Endodermal cell (in vitro differentiated cells): Measurements from ENCODE around the gene CUL4A. TPM values are rescaled to one million over a fixed set of nuclear protein-coding genes. Genes with fewer than 3 reads are reported as not detected.
A peak's percentile ranks its signal among the peaks of the same experiment; 100 is the strongest.

Experiments used
- DNase-seq: peaks from one replicate; pipeline ENCODE4 v3.0.0-alpha.2; 2017
- H3K27ac ChIP-seq: 2 replicates; pipeline ENCODE4 v1.5.1; 2013; ENCODE audit warnings: mild to moderate bottlenecking, low read depth, low read length, moderate library complexity
- H3K27me3 ChIP-seq: 2 replicates; pipeline ENCODE4 v1.6.1; 2013; ENCODE audit warnings: mild to moderate bottlenecking, low read length, moderate library complexity; ENCODE audit not compliant: insufficient read depth, control insufficient read depth, poor library complexity, severe bottlenecking
- H3K36me3 ChIP-seq: 2 replicates; pipeline ENCODE4 v1.7.0; 2013; ENCODE audit warnings: mild to moderate bottlenecking, low read length, moderate library complexity; ENCODE audit not compliant: control insufficient read depth, insufficient read depth
- H3K4me1 ChIP-seq: one replicate; pipeline ENCODE4 v1.7.0; 2013; ENCODE audit warnings: low read length; ENCODE audit not compliant: control insufficient read depth, insufficient read depth
- H3K4me3 ChIP-seq: 2 replicates; pipeline ENCODE4 v1.5.1; 2013; ENCODE audit warnings: mild to moderate bottlenecking, low read length, moderate library complexity
- H3K9ac ChIP-seq: 2 replicates; pipeline ENCODE4 v1.6.1; 2013; ENCODE audit warnings: mild to moderate bottlenecking, low read length, moderate library complexity; ENCODE audit not compliant: poor library complexity, severe bottlenecking; ENCODE audit errors: extremely low read depth
- H3K9me3 ChIP-seq: 2 replicates; pipeline ENCODE4 v1.6.1; 2013; ENCODE audit warnings: mild to moderate bottlenecking, low read length, moderate library complexity; ENCODE audit not compliant: control insufficient read depth
- H3K27ac Mint-ChIP-seq: 2 replicates; pipeline ENCODE4 v1.8.0; 2020; ENCODE audit warnings: mixed read lengths
- H3K27me3 Mint-ChIP-seq: 2 replicates; pipeline ENCODE4 v1.8.0; 2021; ENCODE audit warnings: mild to moderate bottlenecking, mixed read lengths; ENCODE audit not compliant: insufficient read depth
- H3K36me3 Mint-ChIP-seq: 2 replicates; pipeline ENCODE4 v1.8.0; 2020; ENCODE audit warnings: low read depth, mixed read lengths
- H3K4me1 Mint-ChIP-seq: 2 replicates; pipeline ENCODE4 v1.8.0; 2020; ENCODE audit warnings: mixed read lengths
- H3K4me3 Mint-ChIP-seq: 2 replicates; pipeline ENCODE4 v1.8.0; 2020; ENCODE audit warnings: mild to moderate bottlenecking, moderate library complexity, mixed read lengths
- H3K9me3 Mint-ChIP-seq: 2 replicates; pipeline ENCODE4 v1.8.0; 2020; ENCODE audit warnings: mild to moderate bottlenecking, mixed read lengths
- WGBS, 2 experiments: methylation state at CpG; one replicate each; pipeline versions ENCODE4 v1.1.5 to v1.1.7; 2013; ENCODE audit warnings: missing lambda C conversion rate in 2 of 2, mixed read lengths in 1 of 2; ENCODE audit not compliant: insufficient coverage in 1 of 2, insufficient read length in 1 of 2; 5-methylcytosine and 5-hydroxymethylcytosine counted together
- total RNA-seq, 2 donors: library from RNA; stranded (reverse); fragmentation: NEBNext Ultra II Directional in 1 of 2; extraction: Animal tissue kit (Norgen Biotek cat#: 25700) in 1 of 2; gene quantifications; 2 replicates in 1 of 2; 3 replicates in 1 of 2; pipeline ENCODE4 v1.2.1, GENCODE V29; 2021
- TF ChIP-seq, protein P1 (sequence below): fragments of 200-600 bp; sonication (generic); conservative IDR thresholded peaks from 2 replicates; pipeline ENCODE4 v1.5.0; 2021; ENCODE audit warnings: antibody characterized with exemption, mild to moderate bottlenecking

Gene CUL4A
- total RNA-seq, 2 donors from 2014 or later = 92.9 to 99.4 TPM

DNA sequence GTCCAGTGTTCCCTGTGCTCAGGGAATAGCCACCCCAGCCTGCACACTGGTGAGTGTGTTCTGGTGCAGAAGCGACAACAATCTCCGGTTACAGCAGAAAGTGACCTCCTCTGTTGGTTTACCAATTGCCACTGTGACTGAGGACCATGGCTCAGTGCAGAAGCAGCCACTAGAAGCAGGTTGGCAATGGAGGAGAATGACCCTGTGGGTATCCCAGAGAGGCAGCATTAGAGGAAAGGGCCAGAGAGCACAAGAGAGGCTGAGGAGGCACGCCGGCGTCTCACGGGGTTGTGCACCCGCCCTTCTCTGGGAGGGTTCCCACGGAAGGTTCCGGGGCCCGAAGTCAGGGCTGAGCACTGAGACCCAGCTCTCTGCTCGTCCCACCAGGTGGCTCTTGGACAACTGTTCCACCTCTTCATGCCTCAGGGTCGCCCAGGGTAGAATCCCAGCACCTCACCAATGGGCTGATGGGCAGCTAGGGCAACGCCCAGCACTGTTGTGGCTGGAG is 36.9 kb upstream of the CUL4A start:
- H3K9me3 Mint-ChIP-seq = peaks cover 7% of the 10 kb centered on the region
- H3K4me3 Mint-ChIP-seq = no peak overlapping the region
- Histone ChIP-seq H3K9me3 (peaks cover 8% of the 10 kb centered on the region), H3K36me3 (peaks cover 78% of the 10 kb centered on the region), H3K27me3 (no peaks in the 10 kb centered on the region), H3K4me3 (no peak overlapping the region), H3K9ac (no peak overlapping the region), H3K4me1 (peaks cover 18% of the 10 kb centered on the region), H3K27ac (no peak overlapping the region)
- peaks cover 28% of the 10 kb centered on the region for H3K4me1 Mint-ChIP-seq
- H3K27me3 Mint-ChIP-seq = no peaks in the 10 kb centered on the region
- peak overlapping the region; percentile 35 for H3K27ac Mint-ChIP-seq
- WGBS, 2 experiments = 95 to 100% methylated on average over 13 of the region's 13 CpGs
- TF ChIP-seq, protein P1, sequence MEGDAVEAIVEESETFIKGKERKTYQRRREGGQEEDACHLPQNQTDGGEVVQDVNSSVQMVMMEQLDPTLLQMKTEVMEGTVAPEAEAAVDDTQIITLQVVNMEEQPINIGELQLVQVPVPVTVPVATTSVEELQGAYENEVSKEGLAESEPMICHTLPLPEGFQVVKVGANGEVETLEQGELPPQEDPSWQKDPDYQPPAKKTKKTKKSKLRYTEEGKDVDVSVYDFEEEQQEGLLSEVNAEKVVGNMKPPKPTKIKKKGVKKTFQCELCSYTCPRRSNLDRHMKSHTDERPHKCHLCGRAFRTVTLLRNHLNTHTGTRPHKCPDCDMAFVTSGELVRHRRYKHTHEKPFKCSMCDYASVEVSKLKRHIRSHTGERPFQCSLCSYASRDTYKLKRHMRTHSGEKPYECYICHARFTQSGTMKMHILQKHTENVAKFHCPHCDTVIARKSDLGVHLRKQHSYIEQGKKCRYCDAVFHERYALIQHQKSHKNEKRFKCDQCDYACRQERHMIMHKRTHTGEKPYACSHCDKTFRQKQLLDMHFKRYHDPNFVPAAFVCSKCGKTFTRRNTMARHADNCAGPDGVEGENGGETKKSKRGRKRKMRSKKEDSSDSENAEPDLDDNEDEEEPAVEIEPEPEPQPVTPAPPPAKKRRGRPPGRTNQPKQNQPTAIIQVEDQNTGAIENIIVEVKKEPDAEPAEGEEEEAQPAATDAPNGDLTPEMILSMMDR = no peak
- H3K36me3 Mint-ChIP-seq = peaks cover 75% of the 10 kb centered on the region
- DNase-seq = peak; percentile 40

DNA sequence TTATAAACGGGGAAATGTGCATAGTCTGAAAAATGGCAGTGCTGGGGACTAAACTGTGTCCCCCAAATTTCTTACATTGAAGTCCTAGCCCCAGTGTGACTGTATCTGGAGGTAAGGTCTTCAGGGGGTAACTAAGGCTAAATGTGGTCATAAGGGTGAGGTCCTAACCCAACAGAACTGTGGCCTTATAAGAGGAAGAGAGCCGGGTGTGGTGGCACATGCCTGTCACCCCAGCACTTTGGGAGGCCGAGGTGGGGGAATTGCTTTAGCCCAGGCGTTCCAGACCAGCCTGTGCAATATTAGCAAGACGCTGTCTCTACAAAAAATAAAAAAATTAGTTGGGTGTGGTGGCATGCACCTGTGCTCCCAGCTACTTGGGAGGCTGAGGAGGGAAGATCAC is 33.1 kb upstream of the CUL4A start:
- 74 to 94% methylated on average over 2 to 5 of the region's 5 CpGs for WGBS, 2 experiments
- TF ChIP-seq, protein P1 = no peak
- H3K36me3 Mint-ChIP-seq = peaks cover 71% of the 10 kb centered on the region
- DNase-seq = no peak
- no peaks in the 10 kb centered on the region for H3K27me3 Mint-ChIP-seq
- H3K9me3 Mint-ChIP-seq = no peaks in the 10 kb centered on the region
- no peak overlapping the region for H3K27ac ChIP-seq
- H3K4me1 ChIP-seq = peaks cover 26% of the 10 kb centered on the region
- H3K4me3 ChIP-seq = no peak overlapping the region
- no peak overlapping the region for H3K4me3 Mint-ChIP-seq
- peak overlapping the region; percentile 78 for H3K27ac Mint-ChIP-seq
- H3K9ac ChIP-seq = no peak overlapping the region
- no peaks in the 10 kb centered on the region for H3K27me3 ChIP-seq
- no peaks in the 10 kb centered on the region for H3K9me3 ChIP-seq
- peaks cover 47% of the 10 kb centered on the region for H3K4me1 Mint-ChIP-seq
- peaks cover 82% of the 10 kb centered on the region for H3K36me3 ChIP-seq

DNA sequence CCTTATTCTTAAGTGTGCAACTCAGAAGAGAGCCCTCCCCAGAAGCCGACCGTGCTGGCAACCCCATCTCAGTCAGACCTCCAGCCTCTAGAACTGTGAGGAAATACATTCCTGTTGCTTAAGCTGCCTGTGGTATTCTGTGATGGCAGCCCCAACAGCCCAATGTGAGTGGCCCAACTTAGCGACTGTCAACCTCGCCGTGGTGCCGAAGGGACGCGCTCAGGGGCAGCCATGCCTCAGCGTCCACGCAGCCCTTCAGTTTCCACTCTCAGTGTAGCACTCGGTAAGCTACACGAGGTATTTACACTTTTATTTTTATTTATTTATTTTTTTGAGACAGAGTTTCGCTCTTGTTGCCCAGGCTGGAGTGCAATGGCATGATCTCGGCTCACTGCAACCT is 32.6 kb upstream of the CUL4A start:
- 98 to 100% methylated on average over 5 to 12 of the region's 14 CpGs for WGBS, 2 experiments
- no peak overlapping the region for H3K4me3 Mint-ChIP-seq
- no peaks in the 10 kb centered on the region for H3K9me3 Mint-ChIP-seq
- H3K36me3 Mint-ChIP-seq = peaks cover 70% of the 10 kb centered on the region
- H3K4me1 Mint-ChIP-seq = peaks cover 45% of the 10 kb centered on the region
- H3K27ac ChIP-seq = no peak overlapping the region
- no peaks in the 10 kb centered on the region for H3K27me3 ChIP-seq
- peaks cover 23% of the 10 kb centered on the region for H3K4me1 ChIP-seq
- H3K27me3 Mint-ChIP-seq = no peaks in the 10 kb centered on the region
- H3K9ac ChIP-seq = no peak overlapping the region
- H3K27ac Mint-ChIP-seq = no peak overlapping the region
- no peak overlapping the region for H3K4me3 ChIP-seq
- peak; percentile 35 for DNase-seq
- no peaks in the 10 kb centered on the region for H3K9me3 ChIP-seq
- H3K36me3 ChIP-seq = peaks cover 82% of the 10 kb centered on the region
- TF ChIP-seq, protein P1 = no peak
